H1 (cell line): ENCODE data around the gene LHFPL3. TPM values are rescaled to one million over a fixed set of nuclear protein-coding genes. Genes with fewer than 3 reads are reported as not detected.

Experiments
- polyA plus RNA-seq, 7 experiments: library from polyadenylated mRNA; depleted of rRNA in 3 of 7; stranded (reverse) in 5 of 7; unstranded in 2 of 7; fragments of >200 nt in 5 of 7; fragments of 200-250 nt in 2 of 7; gene quantifications; 1 replicate in 5 of 7; 2 replicates in 1 of 7; 4 replicates in 1 of 7; pipeline versions ENCODE4 v1.2.1 to v1.2.3, GENCODE V29; 2011 to 2013; ENCODE audit warnings: missing spikeins in 2 of 7, mixed read lengths in 2 of 7
- small RNA-seq: library from polyadenylated mRNA; stranded (forward); fragments of <200 nt; extraction: miRNeasy Mini kit (QIAGEN cat#:217004); gene quantifications from one replicate; pipeline ENCODE3, GENCODE V24; 2013; ENCODE audit not compliant: insufficient read depth
- total RNA-seq: library from RNA; stranded (reverse); fragmentation: NEBNext Ultra II Directional; extraction: Animal tissue kit (Norgen Biotek cat#: 25700); gene quantifications from 2 replicates; pipeline ENCODE4 v1.2.1, GENCODE V29; 2021

The LHFPL3 gene
- total and polyA plus RNA-seq, 2 of the 8 experiments (the other 6 are each of a cell fraction or from before 2014, with no cell fraction given) = 0.24 to 0.50 TPM

Small RNA genes lying within 50 kb of the gene (small RNA-seq; reads per million reads assigned to genes)
- not detected for gene RN7SL8P

Other genes with a start within 250 kb of the LHFPL3 start
- gene ORC5, start 120.6 kb upstream of the LHFPL3 start, total RNA-seq = 19.6 and 19.9 TPM in 2 replicates
- 7.7 and 7.8 TPM in 2 replicates for gene ORC5, start 120.6 kb upstream of the LHFPL3 start, polyA plus RNA-seq (2011; rRNA removed)